Lung (tissue), 12 donors: ENCODE results near the gene KRT1. TPM values are rescaled to one million over a fixed set of nuclear protein-coding genes. Genes with fewer than 3 reads are reported as not detected.
A peak's percentile ranks its signal among the peaks of the same experiment; 100 is the strongest.

Experiments
- ATAC-seq: fragments of 200-7000 bp; cut with Tn5 transposase; one replicate; pipeline ENCODE4 v1.9.1; 2020; ENCODE audit warnings: moderate number of reproducible peaks; ENCODE audit not compliant: insufficient read depth, low FRiP score
- DNase-seq, 3 donors: peaks; one replicate each; pipeline ENCODE4 v3.0.0-alpha.2; 2013 to 2017
- H3K27ac ChIP-seq, 2 donors: one replicate each; pipeline ENCODE4 v1.5.1; 2013; ENCODE audit warnings: mild to moderate bottlenecking in 2 of 2, moderate library complexity in 2 of 2, control low read depth in 1 of 2, inconsistent platforms in 1 of 2, low read depth in 1 of 2, low read length in 1 of 2
- H3K27me3 ChIP-seq, 3 donors: one replicate each; pipeline ENCODE4 v1.5.1; 2013; ENCODE audit warnings: low read length in 2 of 3; ENCODE audit not compliant: control insufficient read depth in 3 of 3, insufficient read depth in 3 of 3
- H3K36me3 ChIP-seq, 4 donors: one replicate each; pipeline ENCODE4 v1.5.1; 2013; ENCODE audit warnings: low read length in 4 of 4, mild to moderate bottlenecking in 1 of 4, moderate library complexity in 1 of 4; ENCODE audit not compliant: control insufficient read depth in 4 of 4, insufficient read depth in 4 of 4
- H3K4me1 ChIP-seq, 5 donors: one replicate each; pipeline ENCODE4 v1.5.1; 2013; ENCODE audit warnings: low read length in 5 of 5, mild to moderate bottlenecking in 2 of 5, moderate library complexity in 1 of 5; ENCODE audit not compliant: control insufficient read depth in 5 of 5, insufficient read depth in 5 of 5
- H3K4me3 ChIP-seq: one replicate; pipeline ENCODE4 v1.5.1; 2013; ENCODE audit warnings: mild to moderate bottlenecking, control low read depth, moderate library complexity
- H3K9ac ChIP-seq, 2 donors: one replicate each; pipeline ENCODE4 v1.5.1; 2013; ENCODE audit warnings: low read length in 2 of 2, control low read depth in 1 of 2; ENCODE audit not compliant: insufficient read depth in 1 of 2
- H3K9me3 ChIP-seq, 4 donors: one replicate each; pipeline ENCODE4 v1.5.1; 2013; ENCODE audit warnings: low read length in 3 of 4, mild to moderate bottlenecking in 1 of 4, moderate library complexity in 1 of 4; ENCODE audit not compliant: control insufficient read depth in 4 of 4, insufficient read depth in 3 of 4
- CTCF ChIP-seq: IDR thresholded peaks from 2 replicates; pipeline ENCODE4 v1.5.1; 2012; ENCODE audit warnings: mild to moderate bottlenecking; ENCODE audit errors: control extremely low read depth, extremely low read depth
- WGBS, 2 donors: extraction: QIAGEN DNeasy Blood & Tissue Kit; methylation state at CpG; one replicate each; pipeline ENCODE4 v1.1.7; 2013; 5-methylcytosine and 5-hydroxymethylcytosine counted together
- polyA plus RNA-seq, 2 donors: library from polyadenylated mRNA; stranded (reverse); fragments of 200-250 nt; gene quantifications; one replicate each; pipeline ENCODE4 v1.2.1, GENCODE V29; 2013
- total RNA-seq, 2 donors: library from RNA; depleted of rRNA in 1 of 2; stranded (reverse); fragments of >200 nt in 1 of 2; gene quantifications; one replicate each; pipeline ENCODE4 v1.2.1, GENCODE V29; 2014 to 2021
- donor health status: control.
- donor health status: control.
- donor health status: Bipolar disorder and iron deficiency.
- donor health status: healthy.
- donor health status: DM: yes; HTN: yes; CAD: no.

The KRT1 gene
- total and polyA plus RNA-seq, 4 donors: 0.09 to 0.82 TPM; not detected in 2

DNA sequence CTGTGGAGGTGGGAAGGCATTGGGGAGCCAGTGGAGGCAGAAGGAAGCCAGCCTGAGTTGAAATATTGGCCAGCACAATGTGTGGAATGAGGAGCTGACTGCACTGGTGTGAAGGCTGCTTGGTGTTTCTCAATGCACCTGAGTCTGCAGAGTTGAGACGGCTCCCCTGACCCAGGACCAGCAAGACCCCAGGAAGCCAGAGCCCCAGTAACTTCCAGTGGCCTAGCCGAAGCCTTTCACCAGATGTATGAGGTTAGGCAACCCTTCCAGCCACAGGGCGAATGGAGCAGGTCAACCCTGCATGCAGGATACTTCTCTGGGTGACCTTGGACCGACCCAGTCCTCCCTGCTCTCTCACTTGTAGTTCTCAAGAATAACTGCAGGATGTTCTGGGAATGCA lies 48.9 kb downstream of the KRT1 start:
- peaks cover 0 to 3% (median 2%) of the 10 kb centered on the region in 3 donors for H3K27me3 ChIP-seq
- no peaks in the 10 kb centered on the region for H3K36me3 ChIP-seq
- peak in 1 of 3 donors; percentile 7 for DNase-seq
- WGBS, 2 donors: 43 to 48% methylated on average over 4 of the region's 4 CpGs
- no peak for ATAC-seq
- no peak overlapping the region for H3K27ac ChIP-seq
- H3K4me3 ChIP-seq: no peak overlapping the region
- H3K4me1 ChIP-seq: no peaks in the 10 kb centered on the region
- TF ChIP-seq CTCF: no peak
- H3K9ac ChIP-seq: no peak overlapping the region
- no peaks in the 10 kb centered on the region for H3K9me3 ChIP-seq

- no peaks in the 10 kb centered on the region for H3K9me3 ChIP-seq
- H3K36me3 ChIP-seq: no peaks in the 10 kb centered on the region
- peaks cover 0 to 3% (median 2%) of the 10 kb centered on the region in 3 donors for H3K27me3 ChIP-seq
- H3K9ac ChIP-seq: no peak overlapping the region
- WGBS, 2 donors: 59 to 60% methylated on average over 4 of the region's 4 CpGs
- no peak for TF ChIP-seq CTCF
- no peak for ATAC-seq
- no peak overlapping the region for H3K27ac ChIP-seq
- DNase-seq: no peak
- H3K4me1 ChIP-seq: no peaks in the 10 kb centered on the region
- H3K4me3 ChIP-seq: no peak overlapping the region
Measured at GRCh38 chr12:52630599-52631200, 49.5 kb downstream of the KRT1 start.

GRCh38 chr12:52630008-52630500 lies 50.2 kb downstream of the KRT1 start:
- WGBS, 2 donors: 68 to 82% methylated on average over 7 of the region's 7 CpGs
- Histone ChIP-seq H3K27me3 (peaks cover 0 to 3% (median 2%) of the 10 kb centered on the region in 3 donors), H3K36me3 (no peaks in the 10 kb centered on the region), H3K4me1 (no peaks in the 10 kb centered on the region), H3K9ac (no peak overlapping the region), H3K27ac (no peak overlapping the region), H3K9me3 (no peaks in the 10 kb centered on the region), H3K4me3 (no peak overlapping the region)
- TF ChIP-seq CTCF: no peak
- DNase-seq (peak in 1 of 3 donors; percentile 3), ATAC-seq (no peak)
